Gastrocnemius medialis (tissue), 4 donors: ENCODE measurements around the gene HMCN2.

Source experiments
- POLR2A ChIP-seq, 2 donors: fragments of 450-650 bp; IDR thresholded peaks; one replicate each; pipeline ENCODE4 v1.6.1; 2017; ENCODE audit warnings: antibody characterized with exemption in 2 of 2, mild to moderate bottlenecking in 2 of 2, moderate library complexity in 2 of 2
- TF ChIP-seq, protein P1 (sequence below), 5 experiments: fragments of 450-650 bp in 3 of 5; fragments of 200-600 bp in 2 of 5; sonication (generic) in 2 of 5; IDR thresholded peaks in 4 of 5; conservative IDR thresholded peaks in 1 of 5; 1 replicate in 4 of 5; 2 replicates in 1 of 5; pipeline ENCODE4 v1.5.1; 2016 to 2019; ENCODE audit warnings: antibody characterized with exemption in 5 of 5, mild to moderate bottlenecking in 3 of 5, moderate library complexity in 3 of 5

DNA sequence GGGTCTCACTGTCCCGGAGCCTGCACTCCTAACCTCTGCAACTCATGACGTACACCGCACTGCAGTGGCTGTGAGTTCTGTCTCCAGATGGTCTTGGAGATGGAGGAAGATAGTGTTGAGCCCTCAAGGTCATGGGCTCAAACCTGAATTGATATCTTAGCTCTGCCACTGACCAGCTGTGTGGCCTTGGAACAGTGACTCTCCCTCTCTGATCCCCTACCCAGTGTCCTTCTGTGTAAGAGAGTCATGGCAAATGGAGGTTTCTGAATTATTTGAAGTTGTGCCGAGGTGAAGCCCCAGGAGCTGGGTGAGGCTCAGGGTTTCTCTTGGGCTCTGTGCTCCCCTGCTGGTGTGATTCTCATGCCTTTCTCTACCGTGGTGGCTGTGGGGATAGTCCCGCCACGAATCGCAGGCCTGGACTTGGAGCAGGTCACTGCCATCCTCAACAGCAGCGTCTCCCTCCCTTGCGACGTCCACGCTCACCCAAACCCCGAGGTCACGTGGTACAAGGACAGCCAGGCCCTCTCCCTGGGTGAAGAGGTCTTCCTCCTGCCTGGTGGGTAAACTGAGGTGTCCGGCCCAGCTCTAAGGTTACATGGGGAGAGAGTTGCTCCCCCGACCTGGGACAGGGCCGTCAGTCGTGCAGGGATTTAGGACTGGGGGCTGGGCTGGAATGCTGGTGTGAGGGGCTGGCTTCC is 118.6 kb downstream of the HMCN2 start:
- TF ChIP-seq, protein P1, sequence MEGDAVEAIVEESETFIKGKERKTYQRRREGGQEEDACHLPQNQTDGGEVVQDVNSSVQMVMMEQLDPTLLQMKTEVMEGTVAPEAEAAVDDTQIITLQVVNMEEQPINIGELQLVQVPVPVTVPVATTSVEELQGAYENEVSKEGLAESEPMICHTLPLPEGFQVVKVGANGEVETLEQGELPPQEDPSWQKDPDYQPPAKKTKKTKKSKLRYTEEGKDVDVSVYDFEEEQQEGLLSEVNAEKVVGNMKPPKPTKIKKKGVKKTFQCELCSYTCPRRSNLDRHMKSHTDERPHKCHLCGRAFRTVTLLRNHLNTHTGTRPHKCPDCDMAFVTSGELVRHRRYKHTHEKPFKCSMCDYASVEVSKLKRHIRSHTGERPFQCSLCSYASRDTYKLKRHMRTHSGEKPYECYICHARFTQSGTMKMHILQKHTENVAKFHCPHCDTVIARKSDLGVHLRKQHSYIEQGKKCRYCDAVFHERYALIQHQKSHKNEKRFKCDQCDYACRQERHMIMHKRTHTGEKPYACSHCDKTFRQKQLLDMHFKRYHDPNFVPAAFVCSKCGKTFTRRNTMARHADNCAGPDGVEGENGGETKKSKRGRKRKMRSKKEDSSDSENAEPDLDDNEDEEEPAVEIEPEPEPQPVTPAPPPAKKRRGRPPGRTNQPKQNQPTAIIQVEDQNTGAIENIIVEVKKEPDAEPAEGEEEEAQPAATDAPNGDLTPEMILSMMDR (IDR thresholded peaks at IDR 0.05 in 4 of 5, conservative IDR thresholded peaks at IDR 0.05 in 1 of 5): no peak
- TF ChIP-seq POLR2A (IDR thresholded peaks at IDR 0.05): no peak
